Osteoblast (primary cell): Measurements from ENCODE around the gene NLN. TPM values are rescaled to one million over a fixed set of nuclear protein-coding genes. Genes with fewer than 3 reads are reported as not detected.
"Not testable (repeated sequence)": the region's sequence is repeated elsewhere in the genome, so short reads cannot be mapped to it uniquely, and the experiment has no call there.

Experiments
- DNase-seq: peaks from one replicate; pipeline ENCODE4 v3.0.0; 2011; ENCODE audit warnings: low spot score, mixed read lengths; ENCODE audit not compliant: insufficient read length; ENCODE audit errors: missing footprints
- H2AFZ ChIP-seq: 2 replicates; pipeline ENCODE4 v1.6.0; 2011; ENCODE audit warnings: mild to moderate bottlenecking, low read length
- H3K27ac ChIP-seq: 2 replicates; pipeline ENCODE4 v1.5.1; 2011; ENCODE audit warnings: mild to moderate bottlenecking, low read depth, low read length, moderate library complexity
- H3K27me3 ChIP-seq: 2 replicates; pipeline ENCODE4 v1.6.0; 2012; ENCODE audit warnings: mild to moderate bottlenecking, control low read depth, inconsistent platforms, low read length, moderate library complexity; ENCODE audit not compliant: insufficient read depth
- H3K36me3 ChIP-seq: 2 replicates; pipeline ENCODE4 v1.5.1; 2011; ENCODE audit warnings: mild to moderate bottlenecking, low read length, control low read depth, moderate library complexity; ENCODE audit not compliant: insufficient read depth
- H3K4me1 ChIP-seq: 2 replicates; pipeline ENCODE4 v1.5.1; 2011; ENCODE audit warnings: mild to moderate bottlenecking, low read length, control low read depth, moderate library complexity; ENCODE audit not compliant: insufficient read depth
- H3K4me2 ChIP-seq: 2 replicates; pipeline ENCODE4 v1.6.0; 2011; ENCODE audit warnings: mild to moderate bottlenecking, low read length; ENCODE audit not compliant: insufficient read depth
- H3K4me3 ChIP-seq: fragments of 200-600 bp; sonication (generic); 3 replicates; pipeline ENCODE4 v1.5.1; 2012; ENCODE audit warnings: mild to moderate bottlenecking, low read length, inconsistent platforms; ENCODE audit not compliant: insufficient read depth
- H3K79me2 ChIP-seq: 2 replicates; pipeline ENCODE4 v1.6.0; 2012; ENCODE audit warnings: mild to moderate bottlenecking, low read length, control low read depth, inconsistent platforms; ENCODE audit not compliant: insufficient read depth
- H3K9me3 ChIP-seq: 2 replicates; pipeline ENCODE4 v1.5.1; 2011; ENCODE audit warnings: low read depth, low read length, control low read depth
- H4K20me1 ChIP-seq: 2 replicates; pipeline ENCODE4 v1.6.0; 2012; ENCODE audit warnings: mild to moderate bottlenecking, low read length, control low read depth; ENCODE audit not compliant: insufficient read depth
- CTCF ChIP-seq: IDR thresholded peaks from 2 replicates; pipeline ENCODE4 v1.5.1; 2011; ENCODE audit warnings: mild to moderate bottlenecking, low read depth, low read length, moderate library complexity; ENCODE audit errors: extremely low read depth
- total RNA-seq: library from RNA; depleted of rRNA; stranded (reverse); fragments of >200 nt; gene quantifications from 2 replicates; pipeline ENCODE4 v1.2.3, GENCODE V29; 2012

The NLN gene
- total RNA-seq, 1 donor = 35.5 TPM

GRCh38 chr5:65771266-65771665, 49.3 kb downstream of the NLN start:
- Histone ChIP-seq H3K27ac (no peak overlapping the region), H3K9me3 (no peaks in the 10 kb centered on the region), H3K36me3 (no peaks in the 10 kb centered on the region), H3K4me2 (no peak overlapping the region), H4K20me1 (no peaks in the 10 kb centered on the region), H3K4me3 (no peak overlapping the region), H3K27me3 (no peaks in the 10 kb centered on the region), H3K79me2 (peaks cover 3% of the 10 kb centered on the region), H2AFZ (no peak overlapping the region), H3K4me1 (peaks cover 29% of the 10 kb centered on the region)
- DNase-seq = no peak
- no peak for TF ChIP-seq CTCF

- H3K4me1 ChIP-seq = peaks cover 40% of the 10 kb centered on the region
Measured at GRCh38 chr5:65772963-65773362, 51.0 kb downstream of the NLN start.

GRCh38 chr5:65774346-65774745, 52.3 kb downstream of the NLN start:
- Histone ChIP-seq H3K4me1 (peaks cover 34% of the 10 kb centered on the region), H3K27ac (no peak overlapping the region)
- TF ChIP-seq CTCF = no peak

More at GRCh38 chr5:65772963-65773362, 51.0 kb downstream of the NLN start:
- H2AFZ ChIP-seq, H3K27me3 ChIP-seq, H3K79me2 ChIP-seq, H3K9me3 ChIP-seq, DNase-seq, H4K20me1 ChIP-seq, H3K4me2 ChIP-seq, H3K4me3 ChIP-seq, H3K27ac ChIP-seq, H3K36me3 ChIP-seq: not testable (repeated sequence)

DNA sequence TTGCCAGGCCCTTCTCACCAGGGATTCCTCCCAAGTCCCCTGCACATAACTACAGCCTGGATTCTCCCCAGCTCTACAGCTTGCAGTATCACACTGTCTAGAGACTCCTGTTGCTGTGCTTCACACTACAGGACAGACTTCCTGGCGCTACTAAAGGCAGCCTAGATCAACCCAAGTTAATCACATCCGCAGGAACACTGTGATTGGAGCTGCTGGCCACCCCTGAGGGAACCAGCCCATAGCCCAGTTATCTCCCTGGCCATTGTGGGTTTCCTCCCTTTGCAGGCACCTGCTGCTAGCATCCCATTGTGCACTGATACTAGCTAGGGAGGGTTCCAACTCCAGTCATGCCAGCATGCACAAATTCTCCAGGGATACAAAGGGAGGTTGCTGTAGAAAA, 53.5 kb downstream of the NLN start:
- Histone ChIP-seq H2AFZ (no peak overlapping the region), H3K9me3 (no peaks in the 10 kb centered on the region), H3K27ac (no peak overlapping the region)

More at GRCh38 chr5:65774346-65774745, 52.3 kb downstream of the NLN start:
- no peak overlapping the region for H2AFZ ChIP-seq
- no peak overlapping the region for H3K4me3 ChIP-seq
- peaks cover 3% of the 10 kb centered on the region for H3K79me2 ChIP-seq
- H3K9me3 ChIP-seq = no peaks in the 10 kb centered on the region
- peak; percentile 48 for DNase-seq
- no peaks in the 10 kb centered on the region for H4K20me1 ChIP-seq
- no peaks in the 10 kb centered on the region for H3K27me3 ChIP-seq
- no peak overlapping the region for H3K4me2 ChIP-seq
- H3K36me3 ChIP-seq = no peaks in the 10 kb centered on the region

More for the DNA sequence above, 53.5 kb downstream of the NLN start:
- H3K4me2 ChIP-seq = no peak overlapping the region
- H3K4me1 ChIP-seq = peaks cover 24% of the 10 kb centered on the region
- no peak for TF ChIP-seq CTCF
- no peaks in the 10 kb centered on the region for H3K27me3 ChIP-seq
- peaks cover 3% of the 10 kb centered on the region for H3K79me2 ChIP-seq
- H3K4me3 ChIP-seq = no peak overlapping the region
- H3K36me3 ChIP-seq = no peaks in the 10 kb centered on the region
- no peaks in the 10 kb centered on the region for H4K20me1 ChIP-seq
- no peak for DNase-seq
